ENCODE results near the gene POLE2. TPM values are rescaled to one million over a fixed set of nuclear protein-coding genes. Genes with fewer than 3 reads are reported as not detected.

Gene POLE2
- total RNA-seq, 4 donors from 2014 or later: 1.8 to 35.5 (median 14.1) TPM

GRCh38 chr14:49654511-49654910 is 33.5 kb downstream of the POLE2 start:
- Histone ChIP-seq H3K4me3 (no peak overlapping the region), H3K27ac (no peak overlapping the region), H3K4me1 (no peaks in the 10 kb centered on the region), H3K27me3 (no peaks in the 10 kb centered on the region), H3K9me3 (no peaks in the 10 kb centered on the region), H3K36me3 (no peaks in the 10 kb centered on the region)
- no peak for DNase-seq
- intact Hi-C loops (cut with DNase I; ENCODE audit: low total_unique reads): no loop called here
- no peak for TF ChIP-seq CTCF (IDR thresholded peaks at IDR 0.05)

- Histone ChIP-seq H3K9me3 (no peaks in the 10 kb centered on the region), H3K36me3 (no peaks in the 10 kb centered on the region), H3K27ac (no peak overlapping the region), H3K4me3 (no peak overlapping the region), H3K4me1 (no peaks in the 10 kb centered on the region), H3K27me3 (no peaks in the 10 kb centered on the region)
- TF ChIP-seq POLR2A (IDR thresholded peaks at IDR 0.05) (no peak), CTCF (IDR thresholded peaks at IDR 0.05) (no peak)
- no peak for DNase-seq
- intact Hi-C loops (cut with DNase I; ENCODE audit: low total_unique reads): no loop called here
Observed at GRCh38 chr14:49653508-49653907, 34.5 kb downstream of the POLE2 start.

- Histone ChIP-seq H3K4me3 (no peak overlapping the region), H3K4me1 (no peaks in the 10 kb centered on the region), H3K9me3 (no peaks in the 10 kb centered on the region), H3K36me3 (no peaks in the 10 kb centered on the region), H3K27me3 (no peaks in the 10 kb centered on the region), H3K27ac (peak overlapping the region in 1 of 2 donors; percentile 17)
- intact Hi-C loops (cut with DNase I; ENCODE audit: low total_unique reads): no loop called here
- TF ChIP-seq CTCF (IDR thresholded peaks at IDR 0.05) (no peak), POLR2A (IDR thresholded peaks at IDR 0.05) (no peak)
- DNase-seq: no peak
Observed at GRCh38 chr14:49642163-49642562, 45.9 kb downstream of the POLE2 start.

- no peak for DNase-seq
- peak overlapping the region; percentile 6 to 17 for H3K27ac ChIP-seq
- intact Hi-C loops (cut with DNase I; ENCODE audit: low total_unique reads): no loop called here
Observed at GRCh38 chr14:49641697-49642129, 46.3 kb downstream of the POLE2 start.

More at GRCh38 chr14:49641697-49642129, 46.3 kb downstream of the POLE2 start:
- H3K27me3 ChIP-seq: no peaks in the 10 kb centered on the region
- no peak for TF ChIP-seq CTCF (IDR thresholded peaks at IDR 0.05)
- no peak for TF ChIP-seq POLR2A (IDR thresholded peaks at IDR 0.05)
- H3K4me1 ChIP-seq: no peaks in the 10 kb centered on the region
- no peaks in the 10 kb centered on the region for H3K9me3 ChIP-seq
- H3K36me3 ChIP-seq: no peaks in the 10 kb centered on the region
- H3K4me3 ChIP-seq: no peak overlapping the region
